Stomach (tissue), 9 donors: Measurements from ENCODE around the gene SPC25. TPM values are rescaled to one million over a fixed set of nuclear protein-coding genes. Genes with fewer than 3 reads are reported as not detected.

ENCODE experiments used
- DNase-seq, 2 donors: peaks; one replicate each; pipeline versions ENCODE4 v3.0.0 to v3.0.0-alpha.2; 2013 to 2019
- H3K27ac ChIP-seq, 5 donors: fragments of 200-600 bp in 4 of 5; sonication (generic) in 4 of 5; one replicate each; pipeline ENCODE4 v1.5.1; 2013 to 2019; ENCODE audit warnings: mild to moderate bottlenecking in 1 of 5, moderate library complexity in 1 of 5
- H3K27me3 ChIP-seq, 3 donors: fragments of 200-600 bp; sonication (generic); one replicate each; pipeline ENCODE4 v1.5.1; 2017 to 2019; ENCODE audit warnings: mixed run types in 1 of 3
- H3K36me3 ChIP-seq, 4 donors: fragments of 200-600 bp; sonication (generic); 1 replicate in 3 of 4; 2 replicates in 1 of 4; pipeline ENCODE4 v1.5.1; 2016 to 2019
- H3K4me1 ChIP-seq, 4 donors: fragments of 200-600 bp; sonication (generic); one replicate each; pipeline ENCODE4 v1.5.1; 2016 to 2019
- H3K4me3 ChIP-seq, 4 donors: fragments of 200-600 bp; sonication (generic) in 3 of 4; one replicate each; pipeline ENCODE4 v1.5.1; 2016 to 2019; ENCODE audit warnings: mild to moderate bottlenecking in 1 of 4
- H3K9me3 ChIP-seq, 4 donors: fragments of 200-600 bp; sonication (generic); one replicate each; pipeline ENCODE4 v1.5.1; 2016 to 2019
- EP300 ChIP-seq: sonication (generic); formaldehyde crosslinking; IDR thresholded peaks from one replicate; pipeline ENCODE4 v1.6.1; 2017; ENCODE audit warnings: antibody characterized with exemption
- POLR2A ChIP-seq, 4 donors: fragments of 450-650 bp; IDR thresholded peaks; one replicate each; pipeline ENCODE4 v1.6.1; 2016; ENCODE audit warnings: antibody characterized with exemption in 4 of 4, control low read depth in 2 of 4, mild to moderate bottlenecking in 1 of 4, moderate library complexity in 1 of 4
- POLR2AphosphoS5 ChIP-seq, 3 donors: sonication (generic); formaldehyde crosslinking; IDR thresholded peaks; one replicate each; pipeline ENCODE4 v1.6.1; 2016; ENCODE audit warnings: antibody characterized with exemption in 3 of 3
- WGBS, 5 donors: extraction: QIAGEN DNeasy Blood & Tissue Kit in 3 of 5; methylation state at CpG; one replicate each; pipeline versions ENCODE4 v1.1.5 to v1.1.7; 2013 to 2018; 5-methylcytosine and 5-hydroxymethylcytosine counted together
- intact Hi-C: fragments of 100-400 bp; cut with DNase I; formaldehyde crosslinking; loops from one replicate; pipeline ENCODE4 v1.15.1; 2023; ENCODE audit warnings: low total_unique reads
- polyA plus RNA-seq, 3 donors: library from polyadenylated mRNA; stranded (reverse); fragments of 200-250 nt; gene quantifications; one replicate each; pipeline ENCODE4 v1.2.3, GENCODE V29; 2013
- total RNA-seq, 5 donors: library from RNA; depleted of rRNA; stranded (reverse); fragments of >200 nt; gene quantifications; one replicate each; pipeline versions ENCODE4 v1.1.0 to v1.2.3, GENCODE V29; 2014 to 2016
- TF ChIP-seq, protein P1 (sequence below), 7 experiments: fragments of 450-650 bp in 4 of 7; fragments of 200-600 bp in 3 of 7; sonication (generic) in 3 of 7; IDR thresholded peaks; one replicate each; pipeline ENCODE4 v1.5.1; 2016 to 2019; ENCODE audit warnings: antibody characterized with exemption in 7 of 7, control low read depth in 2 of 7, mild to moderate bottlenecking in 1 of 7
- donor health status: healthy with polysubstance abuse.
- donor health status: Bipolar disorder and iron deficiency.
- donor health status: healthy.

Gene SPC25
- total and polyA plus RNA-seq, 8 donors, result 0.87 to 4.7 (median 2.9) TPM; not detected in 3

DNA sequence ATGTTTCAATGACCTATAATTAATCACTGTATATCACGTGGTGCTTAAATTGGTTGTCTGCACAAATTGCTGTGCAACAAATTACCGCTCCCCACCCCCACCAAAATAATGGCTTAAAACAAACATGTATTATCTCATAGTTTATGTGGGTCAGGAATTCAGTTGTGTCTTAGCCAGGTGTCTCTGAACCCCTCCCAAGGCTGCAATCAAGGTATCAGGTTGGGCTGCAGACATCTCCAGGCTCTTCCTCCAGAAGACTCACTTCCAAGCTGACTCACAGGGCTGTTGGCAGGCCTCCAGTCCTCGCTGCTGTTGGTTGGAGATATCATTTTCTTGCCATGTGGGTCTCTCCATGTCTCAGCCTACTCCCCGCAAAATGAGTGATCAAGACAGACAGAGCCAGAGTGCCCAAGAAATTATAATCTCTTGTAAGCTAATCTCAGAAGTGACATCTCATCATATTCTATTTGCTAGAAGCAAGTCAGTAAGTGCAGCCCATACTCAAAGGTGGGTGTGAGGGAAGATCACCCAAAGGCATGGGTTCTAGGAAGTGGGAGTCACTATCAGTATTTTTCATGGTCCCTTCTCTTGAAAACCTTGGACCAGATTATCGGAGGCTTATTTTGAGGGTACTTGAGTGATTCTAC, 38.4 kb downstream of the SPC25 start:
- TF ChIP-seq, protein P1, sequence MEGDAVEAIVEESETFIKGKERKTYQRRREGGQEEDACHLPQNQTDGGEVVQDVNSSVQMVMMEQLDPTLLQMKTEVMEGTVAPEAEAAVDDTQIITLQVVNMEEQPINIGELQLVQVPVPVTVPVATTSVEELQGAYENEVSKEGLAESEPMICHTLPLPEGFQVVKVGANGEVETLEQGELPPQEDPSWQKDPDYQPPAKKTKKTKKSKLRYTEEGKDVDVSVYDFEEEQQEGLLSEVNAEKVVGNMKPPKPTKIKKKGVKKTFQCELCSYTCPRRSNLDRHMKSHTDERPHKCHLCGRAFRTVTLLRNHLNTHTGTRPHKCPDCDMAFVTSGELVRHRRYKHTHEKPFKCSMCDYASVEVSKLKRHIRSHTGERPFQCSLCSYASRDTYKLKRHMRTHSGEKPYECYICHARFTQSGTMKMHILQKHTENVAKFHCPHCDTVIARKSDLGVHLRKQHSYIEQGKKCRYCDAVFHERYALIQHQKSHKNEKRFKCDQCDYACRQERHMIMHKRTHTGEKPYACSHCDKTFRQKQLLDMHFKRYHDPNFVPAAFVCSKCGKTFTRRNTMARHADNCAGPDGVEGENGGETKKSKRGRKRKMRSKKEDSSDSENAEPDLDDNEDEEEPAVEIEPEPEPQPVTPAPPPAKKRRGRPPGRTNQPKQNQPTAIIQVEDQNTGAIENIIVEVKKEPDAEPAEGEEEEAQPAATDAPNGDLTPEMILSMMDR (IDR thresholded peaks at IDR 0.05), result no peak
- TF ChIP-seq POLR2AphosphoS5 (IDR thresholded peaks at IDR 0.05) (no peak), POLR2A (IDR thresholded peaks at IDR 0.05) (no peak), EP300 (no peak)
- Histone ChIP-seq H3K36me3 (peaks cover 0 to 52% (median 30%) of the 10 kb centered on the region in 4 donors), H3K27me3 (no peaks in the 10 kb centered on the region), H3K27ac (no peak overlapping the region), H3K4me1 (peaks cover 0 to 21% (median 3%) of the 10 kb centered on the region in 4 donors), H3K4me3 (no peak overlapping the region), H3K9me3 (no peaks in the 10 kb centered on the region)
- intact Hi-C loops, result no loop called here
- 83 to 87% (median 84%) methylated on average over 5 of the region's 5 CpGs for WGBS, 5 donors
- DNase-seq, result peak; percentile 28 to 36

DNA sequence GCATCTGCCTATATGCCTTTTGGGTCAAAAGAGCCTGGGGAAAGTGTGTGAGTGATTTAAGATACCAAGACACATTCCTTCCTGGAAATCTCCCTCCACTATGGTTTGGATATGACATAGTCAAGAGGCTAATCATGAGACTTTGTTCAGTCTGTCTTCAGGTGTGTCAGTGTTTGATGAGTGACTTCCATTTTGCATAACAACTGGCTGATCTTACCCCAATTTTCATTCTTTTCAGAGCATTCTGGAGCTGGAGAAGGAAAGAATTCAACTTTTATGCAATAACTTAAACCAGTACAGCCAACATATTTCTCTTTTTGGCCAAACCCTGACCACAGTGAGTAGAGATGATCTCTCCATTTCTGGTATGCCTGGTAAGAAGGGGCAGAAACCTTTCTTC, 39.4 kb downstream of the SPC25 start:
- no peak for TF ChIP-seq POLR2AphosphoS5 (IDR thresholded peaks at IDR 0.05)
- TF ChIP-seq, protein P1 (IDR thresholded peaks at IDR 0.05), result no peak
- TF ChIP-seq EP300, result no peak
- TF ChIP-seq POLR2A (IDR thresholded peaks at IDR 0.05), result no peak
- intact Hi-C loops, result no loop called here

DNA sequence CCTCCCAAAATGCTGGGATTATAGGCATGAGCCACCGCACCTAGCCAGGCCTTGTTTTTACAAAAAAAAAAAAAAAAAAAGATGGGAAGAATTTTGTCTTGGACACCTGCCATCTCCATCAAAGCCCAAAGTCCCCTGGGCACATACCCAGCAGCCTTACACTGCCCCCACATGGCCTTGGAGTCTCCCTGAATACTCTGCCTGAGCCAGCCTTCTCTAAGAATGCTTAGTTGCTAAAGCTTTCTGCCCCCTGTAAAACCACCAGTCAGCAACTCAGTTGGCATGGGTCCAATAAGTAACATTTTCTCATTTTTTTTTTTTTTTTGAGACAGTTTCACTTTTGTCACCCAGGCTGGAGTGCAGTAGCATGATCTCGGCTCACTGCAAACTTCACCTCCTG, 40.6 kb downstream of the SPC25 start:
- no peaks in the 10 kb centered on the region for H3K27me3 ChIP-seq
- DNase-seq, result peak; percentile 33 to 71
- TF ChIP-seq EP300, result no peak
- TF ChIP-seq, protein P1 (IDR thresholded peaks at IDR 0.05), result peak in 3 of 7 experiments; percentile 9 to 35 (median 24)
- no peak for TF ChIP-seq POLR2AphosphoS5 (IDR thresholded peaks at IDR 0.05)
- TF ChIP-seq POLR2A (IDR thresholded peaks at IDR 0.05), result no peak
- no peaks in the 10 kb centered on the region for H3K9me3 ChIP-seq
- H3K4me3 ChIP-seq, result no peak overlapping the region
- H3K4me1 ChIP-seq, result peaks cover 0 to 13% (median 0%) of the 10 kb centered on the region in 4 donors
- H3K27ac ChIP-seq, result no peak overlapping the region
- peaks cover 0 to 57% (median 37%) of the 10 kb centered on the region in 4 donors for H3K36me3 ChIP-seq
- WGBS, 5 donors, result 41 to 54% (median 45%) methylated on average over 2 of the region's 2 CpGs
- intact Hi-C loops, result no loop called here

More for the DNA sequence above, 39.4 kb downstream of the SPC25 start:
- Histone ChIP-seq H3K27ac (no peak overlapping the region), H3K36me3 (peaks cover 0 to 50% (median 32%) of the 10 kb centered on the region in 4 donors), H3K4me3 (no peak overlapping the region), H3K27me3 (no peaks in the 10 kb centered on the region), H3K9me3 (no peaks in the 10 kb centered on the region), H3K4me1 (peaks cover 0 to 13% (median 0%) of the 10 kb centered on the region in 4 donors)
- DNase-seq, result no peak

DNA sequence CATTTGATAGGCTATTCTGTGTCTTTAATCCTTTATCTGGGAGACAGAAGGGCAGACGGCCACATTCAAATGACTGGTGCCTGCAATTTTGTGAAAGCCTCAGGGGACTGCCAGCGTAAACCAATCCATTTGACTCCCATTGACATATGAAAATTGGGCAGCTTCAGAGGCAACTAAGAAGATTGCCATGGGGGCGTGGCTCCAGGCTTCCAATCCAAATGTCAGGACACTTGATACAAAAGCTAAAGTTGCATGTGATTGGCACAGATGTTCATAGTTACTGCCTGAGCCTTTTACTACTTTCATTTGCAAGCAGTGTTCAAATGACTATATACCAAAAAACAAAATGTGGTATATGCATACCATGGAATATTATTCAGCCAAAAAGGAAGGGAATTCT, 42.0 kb downstream of the SPC25 start:
- Histone ChIP-seq H3K27me3 (no peaks in the 10 kb centered on the region), H3K36me3 (peaks cover 0 to 57% (median 40%) of the 10 kb centered on the region in 4 donors), H3K27ac (no peak overlapping the region), H3K4me1 (peaks cover 0 to 13% (median 0%) of the 10 kb centered on the region in 4 donors), H3K9me3 (no peaks in the 10 kb centered on the region), H3K4me3 (no peak overlapping the region)
- TF ChIP-seq POLR2AphosphoS5 (IDR thresholded peaks at IDR 0.05) (no peak), EP300 (no peak), POLR2A (IDR thresholded peaks at IDR 0.05) (no peak)
- TF ChIP-seq, protein P1 (IDR thresholded peaks at IDR 0.05), result no peak
- intact Hi-C loops, result no loop called here
- DNase-seq, result no peak
- 84 to 90% (median 90%) methylated on average over 3 of the region's 3 CpGs for WGBS, 5 donors
